Gastrocnemius medialis (tissue), 4 donors: ENCODE measurements around the gene SLC29A3.

Experiments
- CTCF ChIP-seq, 5 experiments: fragments of 450-650 bp in 3 of 5; fragments of 200-600 bp in 2 of 5; sonication (generic) in 2 of 5; IDR thresholded peaks in 4 of 5; conservative IDR thresholded peaks in 1 of 5; 1 replicate in 4 of 5; 2 replicates in 1 of 5; pipeline ENCODE4 v1.5.1; 2016 to 2019; ENCODE audit warnings: antibody characterized with exemption in 5 of 5, mild to moderate bottlenecking in 3 of 5, moderate library complexity in 3 of 5
- POLR2A ChIP-seq, 2 donors: fragments of 450-650 bp; IDR thresholded peaks; one replicate each; pipeline ENCODE4 v1.6.1; 2017; ENCODE audit warnings: antibody characterized with exemption in 2 of 2, mild to moderate bottlenecking in 2 of 2, moderate library complexity in 2 of 2

GRCh38 chr10:71291528-71291900, 27.5 kb upstream of the SLC29A3 start:
- no peak for TF ChIP-seq POLR2A (IDR thresholded peaks at IDR 0.05)
- TF ChIP-seq CTCF (IDR thresholded peaks at IDR 0.05 in 4 of 5, conservative IDR thresholded peaks at IDR 0.05 in 1 of 5), result no peak
